Smooth muscle cell (in vitro differentiated cells): ENCODE measurements around the gene MEF2B. TPM values are rescaled to one million over a fixed set of nuclear protein-coding genes. Genes with fewer than 3 reads are reported as not detected.

Experiments
- DNase-seq: peaks from one replicate; lab custom pipeline; 2025; ENCODE audit not compliant: unreplicated experiment; lab: John Stamatoyannopoulos, UW
- H2AFZ ChIP-seq: fragments of 200-600 bp; sonication (generic); 2 replicates; pipeline ENCODE4 v1.6.0; 2016; ENCODE audit warnings: antibody characterized with exemption, low read depth, mild to moderate bottlenecking
- H3F3A ChIP-seq: fragments of 200-600 bp; sonication (generic); 2 replicates; pipeline ENCODE4 v1.6.0; 2017; ENCODE audit warnings: antibody characterized with exemption, low read depth
- H3K27ac ChIP-seq: fragments of 200-600 bp; sonication (generic); 2 replicates; pipeline ENCODE4 v1.5.1; 2016; ENCODE audit warnings: low read depth, mild to moderate bottlenecking
- H3K27me3 ChIP-seq: fragments of 200-600 bp; sonication (generic); 2 replicates; pipeline ENCODE4 v1.6.1; 2016; ENCODE audit warnings: low read depth, mild to moderate bottlenecking
- H3K36me3 ChIP-seq: fragments of 200-600 bp; sonication (generic); 2 replicates; pipeline ENCODE4 v1.5.1; 2016; ENCODE audit warnings: low read depth
- H3K4me1 ChIP-seq: fragments of 200-600 bp; sonication (generic); 2 replicates; pipeline ENCODE4 v1.5.1; 2016; ENCODE audit warnings: low read depth
- H3K4me2 ChIP-seq: fragments of 200-600 bp; sonication (generic); 2 replicates; pipeline ENCODE4 v1.6.0; 2016; ENCODE audit warnings: mild to moderate bottlenecking
- H3K4me3 ChIP-seq: fragments of 200-600 bp; sonication (generic); 2 replicates; pipeline ENCODE4 v1.5.1; 2016; ENCODE audit warnings: mild to moderate bottlenecking
- H3K79me2 ChIP-seq: fragments of 200-600 bp; sonication (generic); 2 replicates; pipeline ENCODE4 v1.6.0; 2016; ENCODE audit warnings: low read depth, mild to moderate bottlenecking
- H3K9ac ChIP-seq: fragments of 200-600 bp; sonication (generic); 2 replicates; pipeline ENCODE4 v1.6.0; 2016; ENCODE audit warnings: low read depth
- H3K9me3 ChIP-seq: fragments of 200-600 bp; sonication (generic); replicated peaks from 2 replicates; pipeline ENCODE4 v1.5.1; 2016; ENCODE audit warnings: low read depth
- H4K20me1 ChIP-seq: fragments of 200-600 bp; sonication (generic); 2 replicates; pipeline ENCODE4 v1.6.0; 2016; ENCODE audit warnings: low read depth
- WGBS: methylation state at CpG from one replicate; pipeline ENCODE4 v1.1.7; 2016; ENCODE audit warnings: low lambda C conversion rate; 5-methylcytosine and 5-hydroxymethylcytosine counted together
- polyA plus RNA-seq: library from polyadenylated mRNA; unstranded; fragments of >200 nt; fragmentation: Nextera tagmentation; extraction: Ambion mirVana; gene quantifications from 2 replicates; pipeline ENCODE4 v1.2.1, GENCODE V29; 2016
- total RNA-seq: library from RNA; depleted of rRNA; stranded (reverse); fragments of >200 nt; gene quantifications from 2 replicates; pipeline ENCODE4 v1.2.3, GENCODE V29; 2014
- TF ChIP-seq, protein P1 (sequence below): fragments of 200-600 bp; sonication (generic); IDR thresholded peaks from 2 replicates; pipeline ENCODE4 v1.5.1; 2017; ENCODE audit warnings: borderline replicate concordance, mild to moderate bottlenecking, antibody characterized with exemption; ENCODE audit not compliant: insufficient read depth, poor library complexity, severe bottlenecking

MEF2B gene
- total and polyA plus RNA-seq, 2 experiments from 2014 or later = 2.9 TPM; not detected in 1

DNA sequence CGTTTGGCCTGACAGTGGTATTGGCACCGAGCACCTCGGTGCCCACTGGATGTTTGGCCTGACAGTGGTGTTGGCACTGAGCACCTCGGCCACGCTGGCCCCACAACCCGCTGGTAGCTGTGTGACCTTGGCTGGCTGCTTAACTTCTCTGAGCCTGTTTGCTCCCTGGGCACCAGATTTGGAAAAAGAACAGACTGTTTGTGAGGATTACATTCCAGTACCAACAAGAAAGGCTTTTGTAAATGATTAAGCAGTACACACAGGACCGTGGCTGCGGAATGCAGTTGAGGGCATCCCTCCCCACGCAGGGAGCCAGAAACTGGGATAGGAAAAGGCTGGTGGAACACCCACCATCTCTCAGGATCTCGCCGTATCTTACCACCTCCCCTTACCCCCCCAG, 74.4 kb downstream of the MEF2B start:
- Histone ChIP-seq H2AFZ (no peak overlapping the region), H3K27ac (no peak overlapping the region), H3K9me3 (no peaks in the 10 kb centered on the region), H3K9ac (no peak overlapping the region), H4K20me1 (peaks cover 13% of the 10 kb centered on the region), H3K79me2 (no peaks in the 10 kb centered on the region), H3K4me1 (no peaks in the 10 kb centered on the region), H3F3A (no peaks in the 10 kb centered on the region), H3K4me2 (no peak overlapping the region), H3K4me3 (no peak overlapping the region), H3K36me3 (no peaks in the 10 kb centered on the region), H3K27me3 (no peaks in the 10 kb centered on the region)
- no peak for DNase-seq
- WGBS = 88% methylated on average over 11 of the region's 11 CpGs
- TF ChIP-seq, protein P1, sequence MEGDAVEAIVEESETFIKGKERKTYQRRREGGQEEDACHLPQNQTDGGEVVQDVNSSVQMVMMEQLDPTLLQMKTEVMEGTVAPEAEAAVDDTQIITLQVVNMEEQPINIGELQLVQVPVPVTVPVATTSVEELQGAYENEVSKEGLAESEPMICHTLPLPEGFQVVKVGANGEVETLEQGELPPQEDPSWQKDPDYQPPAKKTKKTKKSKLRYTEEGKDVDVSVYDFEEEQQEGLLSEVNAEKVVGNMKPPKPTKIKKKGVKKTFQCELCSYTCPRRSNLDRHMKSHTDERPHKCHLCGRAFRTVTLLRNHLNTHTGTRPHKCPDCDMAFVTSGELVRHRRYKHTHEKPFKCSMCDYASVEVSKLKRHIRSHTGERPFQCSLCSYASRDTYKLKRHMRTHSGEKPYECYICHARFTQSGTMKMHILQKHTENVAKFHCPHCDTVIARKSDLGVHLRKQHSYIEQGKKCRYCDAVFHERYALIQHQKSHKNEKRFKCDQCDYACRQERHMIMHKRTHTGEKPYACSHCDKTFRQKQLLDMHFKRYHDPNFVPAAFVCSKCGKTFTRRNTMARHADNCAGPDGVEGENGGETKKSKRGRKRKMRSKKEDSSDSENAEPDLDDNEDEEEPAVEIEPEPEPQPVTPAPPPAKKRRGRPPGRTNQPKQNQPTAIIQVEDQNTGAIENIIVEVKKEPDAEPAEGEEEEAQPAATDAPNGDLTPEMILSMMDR = no peak

Other genes starting within 250 kb of the MEF2B start
- 37.4 and 40.0 TPM in 2 replicates for gene HOMER3, start 229.0 kb downstream of the MEF2B start, total RNA-seq
- gene HOMER3, start 229.0 kb downstream of the MEF2B start, polyA plus RNA-seq = 85.1 and 88.1 TPM in 2 replicates
- gene SUGP2, start 136.7 kb downstream of the MEF2B start, total RNA-seq = 47.3 and 47.6 TPM in 2 replicates
- 42.2 and 51.7 TPM in 2 replicates for gene SUGP2, start 136.7 kb downstream of the MEF2B start, polyA plus RNA-seq
- 14.6 and 27.1 TPM in 2 replicates for gene ARMC6, start 136.7 kb downstream of the MEF2B start, total RNA-seq
- 13.8 and 17.8 TPM in 2 replicates for gene ARMC6, start 136.7 kb downstream of the MEF2B start, polyA plus RNA-seq
- gene SLC25A42, start 106.3 kb downstream of the MEF2B start, total RNA-seq = 8.1 and 11.8 TPM in 2 replicates
- gene SLC25A42, start 106.3 kb downstream of the MEF2B start, polyA plus RNA-seq = 14.4 and 18.9 TPM in 2 replicates
- gene TMEM161A, start 31.8 kb downstream of the MEF2B start, total RNA-seq = 20.3 and 30.3 TPM in 2 replicates
- 40.6 and 47.8 TPM in 2 replicates for gene TMEM161A, start 31.8 kb downstream of the MEF2B start, polyA plus RNA-seq
- 6.6 and 10.0 TPM in 2 replicates for gene BORCS8, start 21.9 kb upstream of the MEF2B start, total RNA-seq
- 15.7 and 25.9 TPM in 2 replicates for gene BORCS8, start 21.9 kb upstream of the MEF2B start, polyA plus RNA-seq
- 47.5 and 59.6 TPM in 2 replicates for gene RFXANK, start 22.0 kb upstream of the MEF2B start, total RNA-seq
- gene RFXANK, start 22.0 kb upstream of the MEF2B start, polyA plus RNA-seq = 93.5 and 94.8 TPM in 2 replicates
- gene NR2C2AP, start 33.2 kb upstream of the MEF2B start, total RNA-seq = 3.2 and 6.9 TPM in 2 replicates
- gene NR2C2AP, start 33.2 kb upstream of the MEF2B start, polyA plus RNA-seq = 10.5 and 14.5 TPM in 2 replicates
- gene NCAN, start 41.7 kb upstream of the MEF2B start, total RNA-seq = 0.09 TPM in 1 of 2 replicates, not detected in the other
- gene NCAN, start 41.7 kb upstream of the MEF2B start, polyA plus RNA-seq = not detected in 2 replicates
- 1.0 and 3.4 TPM in 2 replicates for gene TM6SF2, start 103.0 kb upstream of the MEF2B start, total RNA-seq
- gene TM6SF2, start 103.0 kb upstream of the MEF2B start, polyA plus RNA-seq = 7.9 and 9.4 TPM in 2 replicates
- 19.9 and 28.9 TPM in 2 replicates for gene SUGP1, start 150.2 kb upstream of the MEF2B start, total RNA-seq
- gene SUGP1, start 150.2 kb upstream of the MEF2B start, polyA plus RNA-seq = 47.4 and 54.1 TPM in 2 replicates
- gene MAU2, start 150.6 kb upstream of the MEF2B start, total RNA-seq = 25.4 and 28.0 TPM in 2 replicates
- gene MAU2, start 150.6 kb upstream of the MEF2B start, polyA plus RNA-seq = 19.9 and 27.6 TPM in 2 replicates
- gene GATAD2A, start 235.4 kb upstream of the MEF2B start, total RNA-seq = 26.8 and 27.1 TPM in 2 replicates
- 27.0 and 38.3 TPM in 2 replicates for gene GATAD2A, start 235.4 kb upstream of the MEF2B start, polyA plus RNA-seq